Muscle layer of colon (tissue), 2 donors: ENCODE data around the gene ZBTB20.

ENCODE experiments used
- H3K27ac ChIP-seq: one replicate; pipeline ENCODE4 v1.7.0; 2013; ENCODE audit warnings: low read depth, mild to moderate bottlenecking, low read length, moderate library complexity
- H3K27me3 ChIP-seq, 2 donors: one replicate each; pipeline ENCODE4 v1.7.0; 2013; ENCODE audit warnings: low read length in 2 of 2, mild to moderate bottlenecking in 2 of 2; ENCODE audit not compliant: insufficient read depth in 2 of 2, control insufficient read depth in 1 of 2
- H3K36me3 ChIP-seq: one replicate; pipeline ENCODE4 v1.7.0; 2013; ENCODE audit warnings: mild to moderate bottlenecking, low read length; ENCODE audit not compliant: insufficient read depth
- H3K4me1 ChIP-seq: one replicate; pipeline ENCODE4 v1.7.0; 2013; ENCODE audit warnings: mild to moderate bottlenecking, low read length; ENCODE audit not compliant: insufficient read depth
- H3K4me3 ChIP-seq, 2 donors: one replicate each; pipeline ENCODE4 v1.7.0; 2013; ENCODE audit warnings: low read length in 2 of 2, low read depth in 1 of 2, mild to moderate bottlenecking in 1 of 2, moderate library complexity in 1 of 2
- H3K9ac ChIP-seq: one replicate; pipeline ENCODE4 v1.7.0; 2013; ENCODE audit warnings: low read length
- H3K9me3 ChIP-seq: one replicate; pipeline ENCODE4 v1.7.0; 2013; ENCODE audit warnings: mild to moderate bottlenecking, low read length
- donor health status: abdominal sarcoma.
- donor health status: Adenocarcinoma of cecum.

ZBTB20 gene

DNA sequence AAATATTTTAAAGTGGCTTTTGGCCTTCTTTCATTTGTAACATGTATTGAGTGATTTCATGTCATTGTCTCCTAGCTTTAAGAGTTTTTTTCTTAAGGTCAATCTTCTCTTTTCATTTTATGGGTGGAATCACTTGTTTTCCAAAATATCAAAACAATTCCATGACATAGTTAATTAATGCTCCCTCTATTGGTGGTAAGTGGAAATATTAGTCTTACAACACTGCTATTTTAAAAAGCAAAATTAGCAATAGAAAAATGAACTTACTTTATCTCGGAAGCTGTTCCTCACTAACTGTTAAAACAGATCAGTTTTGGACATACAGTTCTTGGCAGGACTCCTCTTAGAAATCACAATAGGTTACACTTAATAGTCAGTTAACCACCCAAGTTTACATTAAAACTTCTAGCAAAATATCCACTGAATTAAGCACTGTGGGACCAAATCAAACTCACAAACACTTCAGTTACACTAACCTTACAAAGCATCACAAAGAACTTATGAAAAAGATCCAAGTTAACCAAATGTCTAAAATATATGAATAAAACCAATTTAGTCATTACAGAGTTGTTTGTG is 810.9 kb downstream of the ZBTB20 start:
- Histone ChIP-seq H3K9ac (no peak overlapping the region), H3K27ac (no peak overlapping the region), H3K9me3 (no peaks in the 10 kb centered on the region), H3K4me3 (no peak overlapping the region), H3K36me3 (peaks cover 10% of the 10 kb centered on the region), H3K27me3 (no peaks in the 10 kb centered on the region), H3K4me1 (no peaks in the 10 kb centered on the region)

DNA sequence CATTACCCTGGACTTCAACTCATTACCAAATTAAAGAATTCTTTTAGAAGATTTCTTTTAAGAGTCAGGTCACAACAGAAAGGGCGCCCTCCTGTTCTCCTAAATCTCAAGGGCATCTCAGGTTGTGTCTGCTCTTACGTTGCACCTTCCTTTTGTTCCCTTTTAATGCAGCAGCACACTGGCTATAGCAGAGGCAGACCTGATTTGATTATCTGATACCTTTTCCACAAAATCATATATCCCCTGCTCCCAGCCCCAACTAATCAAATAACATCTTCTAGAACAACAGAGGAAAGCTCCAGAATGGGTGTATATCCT is 813.2 kb downstream of the ZBTB20 start:
- H3K36me3 ChIP-seq, result peaks cover 8% of the 10 kb centered on the region
- H3K9me3 ChIP-seq, result no peaks in the 10 kb centered on the region
- no peak overlapping the region for H3K27ac ChIP-seq
- H3K4me3 ChIP-seq, result no peak overlapping the region
- no peak overlapping the region for H3K9ac ChIP-seq
- H3K27me3 ChIP-seq, result no peaks in the 10 kb centered on the region
- no peaks in the 10 kb centered on the region for H3K4me1 ChIP-seq

DNA sequence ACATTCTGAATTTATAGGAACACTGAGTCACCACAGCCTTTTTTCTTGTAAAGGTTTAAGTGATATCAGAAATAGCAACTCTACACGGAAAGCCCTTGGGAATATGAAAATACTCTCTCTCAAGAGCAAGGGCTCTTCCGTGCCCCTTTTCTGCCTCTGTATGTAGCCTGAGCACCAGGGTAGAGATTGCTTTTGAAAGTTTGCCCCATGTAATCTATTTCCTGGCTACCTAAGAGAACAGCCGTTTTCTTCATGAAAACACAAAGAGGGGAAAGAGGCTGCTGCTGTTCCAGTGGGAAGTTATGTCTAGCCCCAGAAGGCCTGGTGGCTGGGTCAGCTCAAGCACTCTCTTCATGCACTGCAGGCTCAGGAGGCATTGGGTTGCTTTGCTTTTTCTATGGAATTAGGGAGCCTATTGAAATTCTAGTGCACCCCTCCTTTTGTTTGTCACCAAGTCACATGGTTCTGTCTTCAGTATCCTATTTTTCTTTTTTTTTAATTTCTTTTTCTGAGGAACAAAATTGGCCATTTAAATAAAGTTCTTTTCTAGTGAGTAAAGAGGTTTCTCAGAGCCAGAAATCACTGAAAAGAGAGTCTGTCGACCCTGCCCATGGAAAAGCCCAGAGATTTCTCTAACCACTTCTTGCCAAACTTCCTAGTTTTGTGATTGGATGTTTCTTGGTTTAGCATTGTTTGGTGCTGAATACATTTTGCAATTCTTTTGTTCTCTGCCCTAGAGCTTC is 813.7 kb downstream of the ZBTB20 start:
- no peaks in the 10 kb centered on the region for H3K4me1 ChIP-seq
- no peaks in the 10 kb centered on the region for H3K9me3 ChIP-seq
- H3K27ac ChIP-seq, result no peak overlapping the region
- H3K27me3 ChIP-seq, result no peaks in the 10 kb centered on the region
- peaks cover 4% of the 10 kb centered on the region for H3K36me3 ChIP-seq
- no peak overlapping the region for H3K4me3 ChIP-seq
- H3K9ac ChIP-seq, result no peak overlapping the region

DNA sequence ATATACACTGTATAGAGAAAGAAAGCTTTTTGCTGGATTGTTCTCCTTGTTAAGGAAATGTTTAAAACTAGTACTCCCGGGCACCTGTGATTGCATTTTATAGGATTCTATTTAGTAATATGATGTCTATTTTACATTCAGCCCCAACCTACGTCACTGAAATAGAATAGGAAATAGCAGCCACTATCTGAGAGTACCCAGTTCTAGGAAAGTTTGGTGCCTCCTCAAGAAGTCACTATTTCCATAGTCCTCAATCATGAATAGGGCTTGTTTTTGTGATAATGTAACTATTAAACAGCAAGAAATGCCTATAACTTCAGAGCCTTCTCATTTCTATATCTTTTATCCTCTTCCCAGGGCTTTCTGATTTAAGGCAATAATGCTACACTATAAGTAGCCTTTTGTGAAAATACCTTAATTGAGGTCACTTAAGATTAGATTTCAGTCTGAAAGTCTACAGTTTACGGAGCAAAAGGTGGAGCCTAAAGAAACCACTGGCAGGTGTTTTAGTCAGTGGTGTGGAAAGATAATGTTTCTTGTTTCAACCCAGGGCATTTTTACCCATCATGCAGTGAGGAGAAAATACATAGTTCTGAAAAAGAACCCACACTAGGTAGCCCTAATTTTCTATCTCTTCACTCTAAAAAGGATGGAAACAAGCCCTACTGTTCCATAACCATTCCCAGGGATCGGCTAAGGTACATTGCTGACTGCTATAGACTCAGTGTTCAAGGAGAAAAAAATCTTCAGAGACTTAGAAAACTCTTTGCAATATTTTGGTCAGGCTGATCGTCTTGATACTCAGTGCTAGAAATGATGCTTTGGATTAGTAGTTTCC is 814.5 kb downstream of the ZBTB20 start:
- Histone ChIP-seq H3K9me3 (no peaks in the 10 kb centered on the region), H3K27ac (no peak overlapping the region), H3K27me3 (no peaks in the 10 kb centered on the region), H3K4me3 (no peak overlapping the region), H3K36me3 (peaks cover 4% of the 10 kb centered on the region), H3K9ac (no peak overlapping the region), H3K4me1 (no peaks in the 10 kb centered on the region)

DNA sequence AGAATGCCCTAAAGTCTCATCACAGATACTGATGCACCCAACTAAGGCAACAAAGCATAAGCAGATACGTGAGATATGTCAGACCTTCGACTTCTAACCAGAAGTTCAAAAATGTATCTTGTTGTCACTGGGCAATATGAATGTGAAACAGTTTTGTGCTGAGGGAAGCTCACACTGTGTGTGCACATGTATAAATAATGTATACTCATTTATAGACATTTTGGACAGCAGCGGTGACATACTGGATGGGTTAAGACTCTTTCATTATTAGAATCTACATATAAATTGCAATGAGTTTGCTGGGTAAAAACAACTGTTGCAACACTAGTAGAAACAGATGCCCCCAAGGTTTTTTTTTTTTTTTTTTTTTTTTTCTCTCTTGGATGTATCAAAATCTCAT is 815.4 kb downstream of the ZBTB20 start:
- Histone ChIP-seq H3K27ac (no peak overlapping the region), H3K36me3 (no peaks in the 10 kb centered on the region), H3K4me3 (no peak overlapping the region), H3K4me1 (no peaks in the 10 kb centered on the region), H3K9me3 (no peaks in the 10 kb centered on the region), H3K27me3 (no peaks in the 10 kb centered on the region), H3K9ac (no peak overlapping the region)

DNA sequence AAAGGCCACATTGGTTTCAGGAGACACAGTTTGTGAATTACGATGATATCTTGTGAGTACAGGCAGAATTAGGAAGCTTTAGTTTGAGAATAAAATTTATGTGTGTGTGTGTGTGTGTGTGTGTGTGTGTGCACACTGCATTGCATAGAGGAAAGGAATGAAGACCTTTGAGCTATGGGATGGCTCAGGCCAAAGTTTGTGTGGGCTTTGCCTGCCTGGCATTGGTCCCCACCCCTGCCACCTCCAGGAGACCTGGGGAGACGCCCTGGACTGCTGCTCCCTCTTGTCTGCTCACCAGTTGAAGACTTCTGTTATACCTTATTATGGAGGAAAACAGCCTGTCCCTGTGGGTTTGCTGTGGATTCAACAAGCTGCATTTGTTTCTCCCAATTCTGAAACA is 816.1 kb downstream of the ZBTB20 start:
- no peaks in the 10 kb centered on the region for H3K9me3 ChIP-seq
- no peaks in the 10 kb centered on the region for H3K4me1 ChIP-seq
- no peaks in the 10 kb centered on the region for H3K36me3 ChIP-seq
- no peaks in the 10 kb centered on the region for H3K27me3 ChIP-seq
- no peak overlapping the region for H3K9ac ChIP-seq
- no peak overlapping the region for H3K4me3 ChIP-seq
- no peak overlapping the region for H3K27ac ChIP-seq

DNA sequence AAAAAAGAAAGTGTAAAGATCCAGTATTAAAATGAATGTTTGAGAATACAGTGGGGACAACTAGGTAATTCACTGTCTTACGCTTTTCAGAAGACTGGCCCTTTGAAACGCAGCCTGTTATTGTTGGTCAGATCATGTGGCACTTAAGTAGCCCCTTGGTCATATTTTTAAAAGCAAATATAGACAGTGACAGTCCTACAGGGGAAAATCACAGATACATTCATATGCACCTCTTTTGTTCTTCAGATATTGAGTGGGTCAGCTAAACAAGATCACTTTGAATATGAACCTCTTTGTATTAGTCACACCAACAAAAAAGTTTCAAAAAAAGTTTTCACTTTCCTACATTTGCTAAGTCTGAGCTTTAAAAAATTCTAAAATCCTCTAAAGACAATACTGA is 817.3 kb downstream of the ZBTB20 start:
- no peaks in the 10 kb centered on the region for H3K36me3 ChIP-seq

DNA sequence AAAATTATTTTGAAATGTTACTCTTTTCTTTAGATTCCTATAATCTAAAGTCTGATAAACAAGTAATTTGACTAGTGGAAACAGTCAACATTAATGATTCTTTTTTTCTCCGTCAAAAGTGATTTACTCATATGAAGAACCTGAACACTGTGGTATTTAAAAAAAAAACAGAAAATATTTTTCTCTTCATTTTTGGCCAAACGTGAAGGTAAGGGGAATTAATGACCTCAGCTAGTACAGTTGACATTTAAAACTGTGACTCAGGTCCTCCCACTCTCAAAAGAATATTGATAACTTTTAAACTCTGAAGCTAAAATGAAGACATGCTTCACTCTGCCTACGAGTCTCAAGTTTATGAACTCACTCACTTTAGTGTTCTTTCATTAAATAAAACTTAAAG is 818.7 kb downstream of the ZBTB20 start:
- Histone ChIP-seq H3K4me1 (no peaks in the 10 kb centered on the region), H3K36me3 (no peaks in the 10 kb centered on the region), H3K9me3 (no peaks in the 10 kb centered on the region), H3K4me3 (no peak overlapping the region), H3K27me3 (no peaks in the 10 kb centered on the region), H3K27ac (no peak overlapping the region), H3K9ac (no peak overlapping the region)

More for the DNA sequence above, 817.3 kb downstream of the ZBTB20 start:
- no peaks in the 10 kb centered on the region for H3K4me1 ChIP-seq
- H3K4me3 ChIP-seq, result no peak overlapping the region
- H3K9me3 ChIP-seq, result no peaks in the 10 kb centered on the region
- no peak overlapping the region for H3K27ac ChIP-seq
- H3K27me3 ChIP-seq, result no peaks in the 10 kb centered on the region
- H3K9ac ChIP-seq, result no peak overlapping the region

DNA sequence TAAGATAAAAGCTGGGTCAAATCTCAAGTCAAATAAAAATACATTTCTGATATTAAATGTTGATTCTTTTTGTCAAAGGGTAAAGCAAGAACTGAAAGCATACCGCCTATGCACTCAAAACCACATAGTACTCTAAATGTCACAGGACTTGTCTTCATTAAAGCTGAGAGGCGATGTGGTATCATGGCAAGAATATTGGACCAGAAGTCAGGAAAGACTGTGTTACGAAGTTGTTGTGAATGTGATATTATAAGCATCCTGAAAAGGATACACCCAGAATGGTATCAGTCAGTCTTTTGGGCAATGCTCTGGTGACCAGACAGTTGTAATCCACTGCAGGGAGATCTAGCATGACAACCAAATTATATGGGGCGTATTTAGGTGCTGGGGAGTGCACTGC is 819.4 kb downstream of the ZBTB20 start:
- no peaks in the 10 kb centered on the region for H3K36me3 ChIP-seq

DNA sequence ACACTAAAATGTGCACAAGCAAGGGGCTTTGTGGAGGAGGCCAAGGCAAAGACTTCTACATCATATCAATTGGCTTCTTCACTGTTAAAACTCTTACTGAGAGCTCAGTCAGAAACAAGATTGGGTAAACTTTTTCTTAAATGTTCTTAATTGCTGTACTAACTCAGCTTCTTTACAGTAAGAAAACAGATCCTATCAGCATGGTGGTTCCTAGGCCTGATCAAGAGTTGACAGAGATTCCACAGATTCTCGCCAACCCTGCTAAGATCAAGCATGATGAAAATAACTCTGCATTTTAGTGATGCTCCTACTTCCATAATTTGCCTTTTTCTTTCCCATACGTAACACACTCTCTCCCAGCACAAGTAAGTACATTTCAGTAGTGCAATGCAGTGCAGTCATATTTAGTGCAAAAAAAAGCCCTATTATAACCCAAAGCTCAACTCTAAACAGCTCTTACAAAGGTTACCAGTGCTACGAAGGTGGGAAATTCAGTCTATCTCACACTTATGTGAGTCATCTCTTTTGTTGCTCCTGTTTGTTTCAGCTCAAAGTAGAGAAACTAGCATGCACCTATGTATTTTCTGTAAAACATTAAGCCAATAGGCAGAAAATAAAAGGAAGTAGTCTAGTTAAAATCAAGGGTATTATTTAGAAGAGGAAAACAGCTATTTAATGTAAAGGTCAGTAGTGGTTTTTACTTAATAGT is 823.4 kb downstream of the ZBTB20 start:
- no peaks in the 10 kb centered on the region for H3K36me3 ChIP-seq
- no peak overlapping the region for H3K27ac ChIP-seq
- H3K4me1 ChIP-seq, result no peaks in the 10 kb centered on the region

More for the DNA sequence above, 819.4 kb downstream of the ZBTB20 start:
- Histone ChIP-seq H3K27me3 (no peaks in the 10 kb centered on the region), H3K4me3 (no peak overlapping the region), H3K9ac (no peak overlapping the region), H3K27ac (no peak overlapping the region), H3K9me3 (no peaks in the 10 kb centered on the region), H3K4me1 (no peaks in the 10 kb centered on the region)

DNA sequence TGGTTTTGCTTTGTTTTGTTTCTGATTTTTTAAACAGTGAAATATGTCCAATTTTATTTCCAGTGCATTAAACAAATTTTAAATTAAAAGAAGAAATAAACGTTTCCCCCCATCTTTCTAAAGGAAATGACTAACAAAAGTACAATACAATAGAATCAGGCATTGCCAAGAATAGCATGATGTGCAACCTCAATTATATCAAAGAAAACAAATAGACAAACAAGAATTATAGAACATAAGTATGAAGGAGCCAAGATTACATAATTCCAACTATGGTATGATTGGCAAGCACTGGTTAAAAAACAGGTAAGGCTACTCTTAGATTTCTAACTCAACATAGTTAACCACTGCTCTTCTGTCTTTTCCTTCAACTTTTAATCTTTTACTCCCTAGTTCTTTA is 826.8 kb downstream of the ZBTB20 start:
- Histone ChIP-seq H3K27ac (no peak overlapping the region), H3K9me3 (no peaks in the 10 kb centered on the region), H3K4me1 (no peaks in the 10 kb centered on the region), H3K4me3 (no peak overlapping the region), H3K9ac (no peak overlapping the region), H3K27me3 (no peaks in the 10 kb centered on the region), H3K36me3 (no peaks in the 10 kb centered on the region)

More for the DNA sequence above, 823.4 kb downstream of the ZBTB20 start:
- Histone ChIP-seq H3K27me3 (no peaks in the 10 kb centered on the region), H3K4me3 (no peak overlapping the region), H3K9me3 (no peaks in the 10 kb centered on the region), H3K9ac (no peak overlapping the region)
